HG03457 (cell line): Measurements from ENCODE around the gene KNSTRN.

Experiments
- ATAC-seq: cut with Tn5 transposase; IDR thresholded peaks from one replicate; pipeline ENCODE4 v1.9.1; 2021; ENCODE audit warnings: moderate number of reproducible peaks; ENCODE audit not compliant: unreplicated experiment

KNSTRN gene

DNA sequence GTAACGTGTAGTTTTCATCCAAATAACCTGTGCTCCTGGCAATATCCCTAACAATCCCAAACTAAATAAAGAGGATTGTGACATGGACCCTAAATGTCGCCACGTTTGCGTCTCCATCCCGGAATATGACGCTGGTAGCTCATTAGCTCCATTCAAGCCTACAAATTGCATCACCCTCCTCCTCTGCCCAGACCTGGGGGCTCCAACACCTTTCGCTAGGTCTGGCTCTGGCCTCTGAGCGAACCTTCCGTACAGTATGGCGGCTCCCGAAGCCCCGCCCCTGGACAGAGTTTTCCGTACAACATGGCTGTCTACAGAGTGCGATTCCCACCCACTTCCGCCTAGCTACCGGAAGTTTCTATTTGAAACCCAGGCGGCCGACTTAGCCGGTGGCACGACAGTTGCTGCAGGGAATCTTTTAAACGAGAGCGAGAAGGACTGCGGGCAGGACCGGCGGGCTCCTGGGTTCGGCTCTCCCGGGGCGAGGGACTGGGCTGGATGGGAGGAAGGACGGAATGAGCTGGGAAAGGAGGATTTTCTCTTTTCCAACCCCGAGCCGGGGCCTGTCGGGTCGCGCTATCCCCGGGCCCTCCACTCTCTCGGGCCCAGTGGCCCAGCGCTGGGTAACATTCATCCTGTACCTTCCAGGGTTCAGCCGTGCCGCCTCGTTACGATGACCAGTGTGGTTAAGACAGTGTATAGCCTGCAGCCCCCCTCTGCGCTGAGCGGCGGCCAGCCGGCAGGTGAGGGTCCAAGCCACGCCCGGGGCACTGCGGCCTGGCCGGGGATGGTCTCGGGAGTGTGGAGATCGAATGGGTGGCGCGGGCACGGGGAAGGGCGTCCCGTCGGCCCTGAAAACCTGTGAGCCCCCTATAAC, at the start of gene KNSTRN:
TSS of gene KNSTRN (plus strand) at position 142 of the 877 bp plus-strand sequence. CDS start at position 257, 115 bp downstream.
- ATAC-seq, result peak; percentile 64

GRCh38 chr15:40333922-40334492, 48.5 kb upstream of the KNSTRN start:
- ATAC-seq, result no peak

GRCh38 chr15:40334541-40334940, 48.0 kb upstream of the KNSTRN start:
- no peak for ATAC-seq

DNA sequence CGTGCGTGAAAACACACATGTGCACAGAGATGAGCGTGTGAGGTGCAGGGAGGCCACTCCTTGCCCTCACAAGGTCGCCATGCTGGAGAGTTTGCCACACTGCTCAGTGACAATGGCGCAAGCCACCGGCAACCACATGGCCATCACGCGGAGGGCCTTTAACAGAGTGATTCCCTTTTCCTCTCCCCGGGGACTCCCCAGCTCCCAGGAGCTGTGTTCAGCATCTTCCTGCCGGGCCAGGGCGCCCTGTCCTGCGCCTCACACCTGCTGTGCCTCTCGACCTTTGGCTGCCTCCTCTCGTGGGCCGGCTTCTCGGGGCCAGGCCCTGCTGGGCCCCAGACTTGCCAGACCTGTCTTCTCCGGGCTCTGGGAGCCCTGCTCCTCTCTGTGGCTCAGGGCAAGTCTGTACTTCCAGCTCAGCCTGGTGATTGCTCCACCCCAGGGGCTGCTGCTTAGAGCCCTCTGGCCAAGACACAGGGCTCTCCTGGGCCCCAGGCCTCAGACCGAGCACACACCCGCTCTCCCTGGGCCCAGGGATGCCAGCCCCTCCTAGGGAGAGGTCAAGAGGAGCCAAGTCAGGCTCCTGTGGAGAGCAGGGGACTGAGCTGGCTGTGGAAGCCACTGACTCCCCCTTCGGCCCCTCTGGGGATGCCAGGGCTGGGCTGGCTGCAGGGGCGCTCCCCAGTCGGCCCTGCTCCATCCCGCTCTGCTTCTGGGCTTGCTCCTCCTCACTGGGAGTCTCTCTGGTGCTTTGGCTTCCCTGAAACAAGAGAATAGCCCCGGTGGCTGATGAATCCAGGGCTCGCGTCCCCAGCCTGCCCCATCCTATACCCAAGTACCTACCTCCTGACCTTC, 47.4 kb upstream of the KNSTRN start:
- ATAC-seq, result no peak

- ATAC-seq, result no peak
These were observed 46.4 kb upstream of the KNSTRN start for GRCh38 chr15:40335938-40336743.

DNA sequence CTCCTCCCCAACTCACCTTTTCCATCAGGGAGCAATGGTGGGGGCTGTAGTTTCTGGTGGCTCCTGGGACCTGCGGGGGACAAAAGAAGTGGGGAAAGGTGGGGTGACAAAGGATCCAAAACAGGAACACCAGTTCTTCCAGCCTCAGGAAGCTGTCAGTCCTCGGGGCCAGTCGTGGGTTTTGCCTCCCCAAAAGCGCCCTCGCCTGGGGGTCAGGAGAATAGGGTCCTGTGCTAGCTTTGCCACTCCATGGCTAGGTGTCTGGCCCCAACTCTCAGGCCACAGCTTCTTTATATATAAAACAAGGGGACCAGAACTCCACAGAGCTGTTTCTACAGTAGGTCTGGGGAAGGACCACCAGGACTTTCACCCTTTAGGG, 45.8 kb upstream of the KNSTRN start:
- no peak for ATAC-seq

DNA sequence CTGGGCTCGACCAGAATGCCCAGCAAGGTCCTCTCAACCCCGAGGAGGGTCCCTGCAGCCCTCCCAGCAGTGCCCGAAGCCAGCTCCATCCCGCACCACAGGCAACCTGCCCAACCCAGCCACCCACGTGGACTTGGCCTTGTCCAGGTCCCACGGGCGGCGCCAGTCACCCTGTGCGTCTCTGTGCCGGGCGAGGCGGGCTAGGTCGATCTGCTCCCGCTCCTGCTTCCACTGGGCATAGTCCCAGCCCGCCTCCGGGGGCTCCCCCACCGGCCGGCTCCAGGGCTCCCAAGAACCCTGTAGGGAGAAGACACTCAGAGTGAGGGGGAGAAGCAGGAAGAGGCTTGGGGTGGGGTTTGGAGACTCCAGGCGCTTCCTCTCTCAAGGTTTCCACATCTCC, 44.9 kb upstream of the KNSTRN start:
- no peak for ATAC-seq

- no peak for ATAC-seq
These were observed 44.4 kb upstream of the KNSTRN start for GRCh38 chr15:40338041-40338657.

- no peak for ATAC-seq
These were observed 43.5 kb upstream of the KNSTRN start for GRCh38 chr15:40338921-40339620.

DNA sequence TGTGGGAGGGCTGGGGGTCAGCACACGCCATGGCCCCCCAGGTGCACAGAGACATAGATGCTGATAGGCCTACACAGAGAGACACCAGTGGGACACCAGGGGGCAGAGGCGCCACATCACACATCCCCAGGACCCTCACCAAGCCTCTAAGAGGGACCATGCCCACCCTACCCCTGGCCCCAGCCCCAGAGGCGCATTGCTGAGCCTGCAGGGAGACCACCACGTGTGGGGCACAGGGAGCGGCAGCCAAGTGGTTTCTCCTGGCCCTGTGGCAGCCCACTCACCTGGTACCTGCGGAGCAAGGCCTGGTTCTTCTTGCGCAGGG, 42.9 kb upstream of the KNSTRN start:
- no peak for ATAC-seq

GRCh38 chr15:40340038-40340739, 42.3 kb upstream of the KNSTRN start:
- no peak for ATAC-seq

DNA sequence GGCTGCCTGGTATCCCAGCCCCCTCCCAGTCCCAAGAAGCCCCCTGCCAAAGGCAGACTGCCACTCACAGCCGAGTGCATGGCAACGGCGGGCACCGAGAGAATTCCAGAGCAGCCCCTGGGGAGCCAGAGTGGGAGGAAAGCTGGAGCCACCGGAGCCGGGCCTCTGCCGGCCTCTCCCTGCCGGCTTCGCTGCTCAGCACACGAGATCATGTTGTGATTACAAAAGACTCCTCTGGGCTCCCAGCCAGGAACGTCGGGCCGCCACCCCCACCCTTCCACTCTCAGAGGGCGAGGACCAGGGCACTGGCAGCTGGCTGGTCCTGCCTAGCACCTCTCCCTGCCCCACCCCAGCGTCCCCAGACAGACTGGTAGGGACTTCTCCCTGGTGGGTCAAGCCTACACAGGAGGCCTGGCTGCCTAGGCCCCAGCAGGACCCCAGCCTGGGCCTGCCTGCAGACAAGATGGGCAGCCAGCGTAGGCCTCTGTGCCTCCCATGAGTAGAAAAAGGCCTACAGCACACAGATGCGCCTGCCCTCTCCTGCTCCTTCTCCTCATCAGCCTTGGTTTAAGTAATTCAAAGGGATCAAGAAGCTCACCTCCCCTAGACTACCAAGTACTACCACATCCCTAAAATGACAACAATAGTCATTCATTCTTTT, 41.7 kb upstream of the KNSTRN start, which contains the start of gene CCDC9B:
TSS of gene CCDC9B (minus strand) at position 200 of the 661 bp plus-strand sequence. CDS start at position 80, 120 bp downstream.
- no peak for ATAC-seq

DNA sequence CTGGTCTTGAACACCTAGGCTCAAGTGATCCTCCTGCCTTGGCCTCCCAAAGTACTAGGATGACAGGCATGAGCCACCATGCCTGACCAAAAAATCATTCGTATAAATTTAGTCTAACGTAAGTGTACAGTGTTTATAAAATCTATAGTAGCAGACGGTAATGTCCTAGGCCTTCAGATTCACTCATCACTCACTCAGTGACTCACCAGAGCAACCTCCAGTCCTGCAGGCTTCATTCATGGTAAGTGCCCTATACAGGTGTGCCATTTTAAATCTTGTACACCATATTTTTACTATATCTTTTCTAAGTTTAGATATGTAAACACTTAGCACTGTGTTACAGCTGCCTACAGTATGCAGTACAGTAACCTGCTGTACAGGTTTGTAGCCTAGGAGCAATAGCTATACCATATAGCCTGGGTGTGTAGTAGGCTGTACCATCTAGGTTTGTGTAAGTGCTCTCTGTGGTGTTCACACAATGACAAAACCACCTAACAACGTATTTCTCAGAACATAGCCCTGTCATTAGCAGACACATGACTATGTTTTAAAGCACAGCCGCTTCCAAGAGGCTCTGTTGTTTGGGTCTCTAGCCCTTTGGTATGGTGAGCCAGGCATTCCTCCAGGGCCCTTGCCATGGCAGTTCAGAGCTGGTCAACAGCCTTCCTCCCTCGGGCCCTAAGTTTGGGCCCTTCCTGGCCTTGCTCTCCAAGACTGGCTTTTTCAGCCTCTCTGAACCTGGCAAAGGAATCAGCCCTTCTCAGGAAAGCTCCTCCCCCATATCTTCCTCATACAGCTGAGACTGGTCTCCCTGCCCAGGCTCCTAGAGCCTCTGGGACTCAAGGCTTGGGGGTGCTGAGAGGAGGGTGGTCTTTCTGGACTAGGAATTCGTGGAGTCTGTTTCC, 39.9 kb upstream of the KNSTRN start:
- ATAC-seq, result no peak

DNA sequence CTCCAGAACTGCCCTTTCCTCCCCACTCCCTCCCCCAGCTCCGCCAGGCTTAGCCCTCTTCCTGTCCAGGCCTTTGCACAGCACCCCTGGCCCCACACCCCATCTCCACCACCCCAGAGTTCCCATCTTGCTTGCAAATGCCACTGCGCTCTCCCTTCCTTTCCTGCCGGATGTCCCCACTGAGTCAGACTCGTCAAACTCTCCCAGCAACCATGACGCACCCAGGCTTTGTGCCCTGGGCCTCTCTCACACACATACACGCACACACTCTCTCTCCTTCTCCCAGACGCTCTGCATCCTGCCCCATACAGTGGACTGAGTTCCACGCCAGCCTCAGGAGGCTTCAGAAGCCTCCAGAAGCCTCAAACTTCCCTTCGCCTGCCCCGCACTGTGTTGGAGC, 39.0 kb upstream of the KNSTRN start:
- no peak for ATAC-seq

GRCh38 chr15:40344217-40344616, 38.3 kb upstream of the KNSTRN start:
- ATAC-seq, result no peak

DNA sequence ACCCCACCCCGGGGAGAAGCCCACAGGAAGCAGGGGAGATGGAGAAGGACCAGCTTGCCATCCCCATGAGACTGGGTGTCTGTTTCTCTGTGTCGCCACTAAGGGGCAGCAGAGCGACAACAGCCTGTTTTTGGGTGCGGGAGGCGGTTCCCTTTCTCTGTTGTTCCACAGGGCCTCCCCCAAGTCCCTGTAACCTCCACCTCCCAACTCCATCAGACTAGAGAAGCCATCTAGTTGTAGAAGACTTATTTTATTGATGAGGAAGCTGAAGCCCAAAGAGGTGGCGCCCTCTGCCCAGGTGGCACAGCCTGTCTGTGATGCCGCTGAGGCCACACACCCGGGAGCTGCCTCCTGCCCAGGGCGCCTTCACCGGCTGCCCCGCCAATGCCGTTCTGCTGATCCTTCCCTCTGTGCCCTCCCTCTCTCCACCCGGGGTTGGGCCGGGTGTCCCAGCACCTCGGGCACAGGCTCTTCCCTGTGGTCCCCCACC, 37.8 kb upstream of the KNSTRN start:
- no peak for ATAC-seq

DNA sequence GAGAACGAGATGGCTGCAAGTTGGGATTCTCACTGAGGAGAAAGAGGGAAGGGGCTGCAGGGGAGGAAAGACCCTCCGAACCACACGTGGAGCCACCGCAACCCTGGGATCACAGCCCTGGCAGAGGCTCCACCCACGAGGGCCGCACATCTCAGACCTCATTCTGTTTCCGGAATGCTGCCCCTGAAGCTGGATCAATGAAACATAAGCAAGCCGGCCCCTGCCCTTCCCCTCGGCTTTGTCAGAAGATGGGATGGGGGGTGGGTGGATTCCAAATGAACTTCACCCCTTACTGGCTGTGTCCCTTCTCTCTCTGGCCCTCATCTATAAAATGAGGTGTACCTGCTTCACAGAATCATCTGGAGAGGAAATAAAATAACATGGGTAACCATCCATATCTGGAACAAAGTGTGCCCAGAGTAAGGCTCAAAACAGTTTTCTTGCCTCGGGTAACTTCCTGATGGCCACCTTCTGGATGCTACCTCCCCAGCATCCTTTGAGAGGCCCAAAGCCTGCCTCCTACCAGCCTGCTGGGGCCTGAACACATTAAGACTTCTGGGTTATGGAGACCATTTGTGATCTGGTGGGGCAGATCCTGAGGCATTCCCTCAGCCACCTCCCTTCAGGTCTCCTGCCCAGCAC, 37.2 kb upstream of the KNSTRN start:
- no peak for ATAC-seq
